Measurements from ENCODE around the gene AKAP6.
"Not testable (repeated sequence)": the region's sequence is repeated elsewhere in the genome, so short reads cannot be mapped to it uniquely, and the experiment has no call there.

Gene AKAP6

GRCh38 chr14:32757568-32757967, 428.5 kb downstream of the AKAP6 start:
- DNase-seq (ENCODE audit: low spot score), result no peak

DNA sequence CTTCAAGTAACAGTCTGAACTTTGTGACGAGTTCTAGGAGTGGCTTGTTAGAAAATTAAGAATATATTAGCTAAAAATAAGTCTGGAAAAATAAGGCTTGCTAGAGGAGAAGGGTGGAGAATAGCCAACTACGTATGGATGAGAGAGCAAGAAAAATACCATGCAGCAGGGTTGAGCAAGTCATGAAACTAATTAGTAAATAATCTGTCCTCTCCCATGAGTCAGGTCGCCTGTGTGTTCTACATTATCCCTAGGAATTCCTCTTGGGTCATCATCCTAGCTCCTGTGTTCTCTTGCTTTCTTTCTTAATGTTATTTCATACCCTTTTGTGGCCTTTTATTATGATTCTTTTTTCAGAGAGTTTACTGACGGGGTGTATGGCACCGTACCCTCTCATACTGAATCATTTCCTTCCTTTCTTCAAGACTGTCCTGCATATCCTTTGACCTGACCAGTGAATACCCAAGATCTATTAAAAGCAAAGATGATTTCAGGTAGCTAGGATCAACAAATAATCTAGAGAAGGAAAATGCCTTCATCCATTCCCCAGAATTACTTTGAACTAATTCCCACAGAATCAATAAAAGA, 432.4 kb downstream of the AKAP6 start:
- DNase-seq (ENCODE audit: low spot score), result no peak

- DNase-seq (ENCODE audit: low spot score), result no peak
Measured at GRCh38 chr14:32762886-32763285, 433.8 kb downstream of the AKAP6 start.

DNA sequence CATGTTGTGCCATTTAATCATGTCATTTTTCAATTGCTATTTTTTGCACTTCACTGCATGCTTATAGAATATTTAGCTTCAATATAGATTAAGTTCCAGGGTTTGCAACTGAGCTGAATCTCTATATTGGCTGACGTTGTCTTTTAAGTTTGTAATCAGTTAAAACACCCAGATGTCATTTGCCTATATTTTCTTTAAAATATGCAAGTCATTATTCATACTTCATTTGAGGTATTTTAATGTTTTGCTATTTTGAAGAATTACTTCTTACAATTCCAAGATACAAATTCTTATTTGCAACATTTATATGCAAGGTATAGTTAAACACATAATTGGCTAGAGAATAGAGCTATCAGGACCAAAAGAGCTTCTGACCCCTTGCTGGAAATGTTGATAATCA, 434.6 kb downstream of the AKAP6 start:
- no peak for DNase-seq (ENCODE audit: low spot score)

DNA sequence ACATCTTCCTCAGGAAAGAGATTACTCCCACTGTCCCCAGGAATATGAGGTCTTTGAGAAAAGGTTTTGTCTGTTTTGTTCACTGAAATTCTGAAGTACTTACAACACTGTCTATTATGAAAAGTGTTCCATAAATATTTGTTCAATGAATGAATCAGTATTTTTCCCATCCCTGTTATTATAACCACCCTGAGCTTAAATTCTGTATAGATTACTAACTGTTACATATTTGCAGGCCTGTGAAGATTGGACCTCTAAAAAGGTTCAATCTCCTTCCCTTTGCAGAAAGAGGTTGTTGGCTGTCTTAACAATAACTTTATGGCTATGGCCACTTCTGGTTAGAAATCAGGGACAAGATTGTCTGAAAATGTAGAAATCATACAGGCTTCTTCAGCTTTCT, 435.0 kb downstream of the AKAP6 start:
- DNase-seq (ENCODE audit: low spot score), result no peak

- DNase-seq (ENCODE audit: low spot score), result no peak
Measured at GRCh38 chr14:32770422-32770821, 441.3 kb downstream of the AKAP6 start.

DNA sequence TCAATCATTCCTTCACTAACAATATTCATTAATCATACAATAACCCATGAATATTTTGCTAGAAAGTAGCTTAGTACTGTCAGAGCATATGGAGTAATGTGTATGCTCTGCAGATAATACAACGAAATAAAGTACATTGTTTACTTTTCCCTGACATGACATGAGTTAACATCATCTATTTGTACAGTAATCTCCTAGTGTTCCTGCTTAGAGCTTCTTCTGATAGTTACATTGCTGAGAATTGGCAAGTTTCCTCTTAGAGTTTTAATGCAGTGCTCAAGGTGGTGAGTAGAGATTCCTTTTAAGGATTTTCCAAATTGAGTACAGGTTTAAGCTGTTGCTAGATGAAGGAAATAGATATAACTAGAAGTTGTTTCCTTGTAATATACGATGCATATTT, 445.1 kb downstream of the AKAP6 start:
- no peak for DNase-seq (ENCODE audit: low spot score)

- no peak for DNase-seq (ENCODE audit: low spot score)
Measured at GRCh38 chr14:32779840-32780239, 450.7 kb downstream of the AKAP6 start.

DNA sequence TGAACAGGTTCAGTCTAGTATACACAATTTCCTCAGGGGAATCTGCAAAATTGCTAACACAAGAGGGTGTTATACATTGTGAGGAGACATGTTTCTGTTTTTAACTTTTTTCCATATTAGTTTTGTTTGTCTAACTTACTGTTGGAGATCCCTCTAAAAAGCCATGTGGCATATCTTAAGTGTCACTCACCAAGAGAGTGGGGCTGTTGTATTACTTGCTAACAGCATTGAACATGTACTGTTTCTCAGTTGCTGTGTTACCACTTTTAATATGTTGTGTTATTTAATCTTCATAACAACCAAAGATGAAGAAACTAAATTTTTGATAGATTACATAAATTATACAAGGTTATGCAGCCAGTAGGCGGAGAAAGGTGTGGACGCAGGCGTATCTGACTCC, 455.3 kb downstream of the AKAP6 start:
- DNase-seq (ENCODE audit: low spot score), result no peak

DNA sequence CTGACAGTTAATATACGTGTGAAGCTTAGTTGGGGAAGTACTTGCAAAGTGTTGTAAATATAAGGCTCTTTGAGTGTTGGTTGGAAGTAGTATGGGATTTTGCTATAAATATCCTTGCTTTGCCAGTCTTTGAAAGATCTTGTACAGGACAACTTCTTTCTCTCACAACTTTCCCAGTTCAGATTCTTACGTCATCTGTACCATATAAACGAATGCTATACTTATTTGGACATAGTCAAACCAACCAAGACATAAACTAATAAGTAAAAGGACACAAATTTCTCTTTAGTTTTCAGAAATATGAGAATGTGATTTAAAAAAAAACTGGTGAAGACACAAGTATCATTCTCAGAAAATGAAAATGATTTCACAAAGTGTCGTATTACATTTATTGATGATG, 456.5 kb downstream of the AKAP6 start:
- no peak for DNase-seq (ENCODE audit: low spot score)

DNA sequence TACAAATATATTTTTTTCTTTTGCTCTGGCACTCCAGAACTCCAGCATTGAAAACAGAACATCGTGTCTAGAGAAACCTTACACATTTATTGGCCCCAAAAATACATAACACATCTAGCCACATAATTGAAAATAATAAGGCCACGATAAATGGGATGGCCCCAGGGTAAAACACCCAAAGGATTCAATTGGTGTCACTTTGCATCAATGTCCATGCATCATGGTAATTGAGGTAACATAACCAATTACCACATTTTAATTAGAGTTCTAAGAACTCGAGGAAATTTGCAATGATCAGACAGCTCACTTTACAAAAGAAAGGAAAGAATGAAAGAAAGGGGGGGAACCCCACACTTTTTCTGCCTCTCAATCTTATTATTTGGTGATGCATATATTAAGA, 457.8 kb downstream of the AKAP6 start:
- no peak for DNase-seq (ENCODE audit: low spot score)

- DNase-seq (ENCODE audit: low spot score), result not testable (repeated sequence)
Measured at GRCh38 chr14:32793033-32793432, 463.9 kb downstream of the AKAP6 start.

- no peak for DNase-seq (ENCODE audit: low spot score)
Measured at GRCh38 chr14:32800320-32800719, 471.2 kb downstream of the AKAP6 start.

DNA sequence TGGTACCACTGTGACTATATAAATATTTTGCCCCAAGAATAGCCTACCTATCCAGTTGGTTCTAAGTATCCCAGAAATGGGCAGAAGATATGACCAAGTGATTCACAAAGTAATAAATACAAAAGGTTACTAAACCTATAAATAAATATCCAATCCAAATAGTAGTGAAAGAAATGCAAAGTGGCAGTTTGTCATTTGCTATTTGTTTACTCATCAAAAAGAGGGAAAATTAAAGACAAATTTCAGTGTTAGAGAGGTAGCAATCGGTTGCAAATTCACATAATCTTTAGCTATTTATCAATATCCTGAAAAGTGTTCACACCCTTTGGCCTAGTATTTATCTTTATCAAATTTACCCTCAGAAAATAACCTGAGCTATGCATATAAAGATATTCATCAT, 473.2 kb downstream of the AKAP6 start:
- DNase-seq (ENCODE audit: low spot score), result no peak

DNA sequence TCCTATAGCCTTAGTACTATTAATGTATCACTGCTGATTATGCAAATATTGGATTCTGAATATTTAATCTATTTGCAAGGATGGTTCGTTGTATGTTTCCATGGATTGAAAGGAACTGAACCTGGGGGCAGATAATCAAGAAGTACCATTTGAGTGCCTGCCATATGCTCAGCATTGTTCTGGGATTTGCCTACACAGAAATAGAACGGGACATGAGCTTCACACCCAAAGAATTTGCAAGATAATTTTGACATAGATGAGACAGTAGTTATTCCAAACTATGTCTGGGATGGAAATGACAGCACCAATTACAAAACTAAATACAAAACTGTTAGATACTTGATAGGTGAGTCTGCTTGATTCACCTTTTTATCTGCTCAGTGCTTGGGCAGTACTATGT, 476.9 kb downstream of the AKAP6 start:
- DNase-seq (ENCODE audit: low spot score), result no peak

DNA sequence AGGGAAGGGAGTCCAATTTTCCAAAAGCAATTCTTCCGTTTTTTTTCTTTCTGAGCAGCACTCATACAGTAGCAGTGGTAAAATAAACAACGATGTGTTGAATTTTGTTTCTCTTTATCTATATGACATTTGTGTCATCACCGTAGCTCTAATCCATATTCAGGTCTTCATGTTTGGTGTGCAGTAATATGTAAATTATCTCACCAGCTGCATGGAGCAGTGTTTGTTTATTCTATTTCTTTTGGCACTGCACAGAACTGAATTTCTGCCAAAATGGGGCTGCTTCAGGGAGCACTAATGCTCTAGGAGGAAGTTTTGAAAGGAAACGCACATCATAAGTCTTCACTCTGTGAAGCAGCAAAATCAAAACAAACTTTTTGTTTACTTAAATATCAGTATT, 479.5 kb downstream of the AKAP6 start:
- DNase-seq (ENCODE audit: low spot score), result peak; percentile 29

DNA sequence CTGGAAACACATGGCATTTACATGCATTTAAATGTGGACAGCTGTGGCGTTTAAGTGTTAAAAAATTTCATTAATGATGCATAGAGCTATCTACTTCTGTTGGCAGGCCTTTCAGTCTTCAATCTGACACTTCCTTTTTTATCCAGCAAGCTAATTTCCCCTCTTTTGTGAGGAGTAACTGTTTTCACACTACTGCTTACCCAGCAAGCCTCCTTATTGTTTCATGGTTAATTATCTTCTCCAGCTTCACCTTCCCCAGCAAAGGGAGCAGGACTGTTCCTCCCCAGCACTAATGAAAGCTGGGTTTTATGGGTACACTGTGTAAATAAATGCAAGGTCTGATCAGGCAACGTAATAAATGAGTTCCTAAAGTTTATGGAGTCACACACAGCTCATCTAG, 480.2 kb downstream of the AKAP6 start:
- no peak for DNase-seq (ENCODE audit: low spot score)

GRCh38 chr14:32813401-32813800, 484.3 kb downstream of the AKAP6 start:
- no peak for DNase-seq (ENCODE audit: low spot score)

DNA sequence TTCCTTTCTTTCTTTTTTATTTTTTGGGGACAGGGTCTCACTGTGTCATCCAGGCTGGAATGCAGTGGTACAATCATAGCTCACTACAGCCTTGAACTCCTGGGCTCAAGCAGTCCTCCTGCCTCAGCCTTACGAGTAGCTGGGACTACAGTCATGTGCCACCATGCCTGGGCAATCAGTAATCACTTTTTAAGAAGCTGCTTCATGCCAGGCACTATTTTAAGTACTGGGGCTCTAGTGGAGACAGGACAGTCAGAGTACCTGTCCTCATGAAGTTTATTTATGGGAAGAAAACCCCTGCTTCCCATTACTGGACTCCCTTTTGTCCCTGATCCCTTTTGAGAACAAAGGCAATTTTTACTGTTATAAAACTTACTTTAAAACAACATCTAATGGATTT, 485.6 kb downstream of the AKAP6 start:
- DNase-seq (ENCODE audit: low spot score), result no peak

GRCh38 chr14:32816588-32816987, 487.5 kb downstream of the AKAP6 start:
- DNase-seq (ENCODE audit: low spot score), result no peak

DNA sequence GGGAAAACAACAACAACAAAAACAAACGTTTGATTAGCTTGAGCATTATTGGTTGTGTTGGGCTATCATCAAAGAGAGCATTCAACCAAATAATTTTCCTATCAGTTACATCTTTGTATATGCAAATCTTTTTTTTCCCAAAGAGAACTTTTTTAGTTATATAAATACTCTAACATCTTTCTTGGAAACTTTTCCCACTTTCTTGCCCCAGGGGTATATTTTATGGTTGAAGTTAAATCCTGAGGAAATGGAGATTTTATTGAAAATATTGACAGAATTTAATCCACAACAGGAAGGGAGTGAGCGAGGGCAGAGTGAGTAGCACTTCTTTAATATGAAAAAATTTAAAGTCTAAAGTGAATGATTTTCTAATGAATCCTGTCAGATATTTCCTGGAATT, 488.7 kb downstream of the AKAP6 start:
- DNase-seq (ENCODE audit: low spot score), result no peak

- peak; percentile 76 for DNase-seq (ENCODE audit: low spot score)
Measured at GRCh38 chr14:32818581-32818980, 489.5 kb downstream of the AKAP6 start.

DNA sequence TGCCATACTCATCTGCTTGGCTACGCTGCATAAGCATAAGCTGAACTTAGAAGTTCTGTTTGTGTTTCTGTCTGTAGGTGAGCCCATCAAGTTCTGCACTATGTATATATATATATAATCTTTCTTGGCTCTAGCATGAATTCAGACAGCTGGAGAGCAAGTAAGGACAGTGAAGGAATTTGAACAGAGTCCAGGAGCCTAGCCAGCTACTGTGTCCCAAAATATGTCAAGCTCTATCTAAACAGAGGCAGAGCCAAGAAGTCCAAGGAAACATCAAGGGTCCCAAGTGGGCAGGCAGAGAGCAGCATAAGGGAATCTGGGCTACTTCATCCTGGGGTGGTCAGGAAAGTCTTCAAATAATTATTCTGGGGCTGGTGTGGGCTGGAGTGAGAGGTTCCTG, 491.1 kb downstream of the AKAP6 start:
- no peak for DNase-seq (ENCODE audit: low spot score)

DNA sequence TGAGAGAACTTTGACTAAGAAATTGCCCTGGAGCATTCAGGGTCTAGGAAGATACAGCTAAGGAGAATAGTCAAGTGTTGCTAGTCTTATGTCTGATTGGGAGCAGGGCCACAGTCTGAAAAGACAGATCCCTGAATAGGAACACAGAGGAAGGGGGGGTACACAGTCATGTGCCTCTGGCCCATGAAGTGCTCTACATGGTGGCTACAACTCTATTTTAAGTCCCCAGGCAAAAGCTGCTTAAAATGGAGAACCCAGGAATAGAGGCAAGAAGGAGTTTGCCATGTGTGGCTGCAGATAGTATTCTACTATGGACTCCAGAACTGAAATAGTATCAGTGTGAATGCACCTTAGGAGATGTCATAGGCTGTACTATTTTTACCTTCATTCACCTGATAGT, 491.6 kb downstream of the AKAP6 start:
- DNase-seq (ENCODE audit: low spot score), result no peak

Data from cerebellar cortex (tissue), 1 donor.